Right ventricle myocardium inferior (tissue), 1 donor: ENCODE results near the gene CSTPP1. TPM values are rescaled to one million over a fixed set of nuclear protein-coding genes. Genes with fewer than 3 reads are reported as not detected.
A peak's percentile ranks its signal among the peaks of the same experiment; 100 is the strongest.

ENCODE experiments used
- ATAC-seq: fragments of 200-7000 bp; cut with Tn5 transposase; one replicate; pipeline ENCODE4 v1.9.1; 2020; ENCODE audit warnings: mild to moderate bottlenecking, moderate library complexity
- DNase-seq: peaks from one replicate; pipeline ENCODE4 v3.0.0; 2021; ENCODE audit errors: missing footprints
- intact Hi-C: fragments of 100-400 bp; cut with DNase I; formaldehyde crosslinking; loops from one replicate; pipeline ENCODE4 v1.11.0; 2022
- total RNA-seq: library from RNA; stranded (reverse); fragmentation: NEBNext Ultra II Directional; extraction: Animal tissue kit (Norgen Biotek cat#: 25700); gene quantifications from one replicate; pipeline ENCODE4 v1.2.1, GENCODE V29; 2021
- donor health status: DM: no; HTN: yes; CAD: no; lungs with severe emphysema.

The CSTPP1 gene
- total RNA-seq, 1 donor from 2014 or later, result 11.0 TPM

DNA sequence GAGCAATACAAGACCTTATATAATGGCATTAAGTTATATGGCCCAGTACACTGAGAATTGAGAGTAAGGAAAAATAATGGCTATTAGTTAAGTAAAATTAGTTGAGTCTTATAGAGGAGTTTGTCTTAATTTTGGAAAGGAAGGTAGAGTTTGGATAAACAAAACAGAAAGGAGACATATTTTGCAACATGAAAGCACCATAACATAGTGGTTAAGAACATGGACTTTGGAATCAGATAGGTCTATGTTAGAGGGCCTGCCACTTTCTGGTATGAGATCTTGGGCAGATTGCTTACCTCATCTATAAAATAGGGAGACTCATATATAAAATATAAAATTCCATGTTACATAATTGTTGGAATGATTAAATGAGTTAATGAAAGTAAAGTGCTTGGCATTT, 68.9 kb downstream of the CSTPP1 start:
- DNase-seq (no peak), ATAC-seq (no peak)
- intact Hi-C loops, result loop anchor here (2.0 kb wide), 1 partner anchor 89 kb away; no protein-coding TSS in a partner anchor

DNA sequence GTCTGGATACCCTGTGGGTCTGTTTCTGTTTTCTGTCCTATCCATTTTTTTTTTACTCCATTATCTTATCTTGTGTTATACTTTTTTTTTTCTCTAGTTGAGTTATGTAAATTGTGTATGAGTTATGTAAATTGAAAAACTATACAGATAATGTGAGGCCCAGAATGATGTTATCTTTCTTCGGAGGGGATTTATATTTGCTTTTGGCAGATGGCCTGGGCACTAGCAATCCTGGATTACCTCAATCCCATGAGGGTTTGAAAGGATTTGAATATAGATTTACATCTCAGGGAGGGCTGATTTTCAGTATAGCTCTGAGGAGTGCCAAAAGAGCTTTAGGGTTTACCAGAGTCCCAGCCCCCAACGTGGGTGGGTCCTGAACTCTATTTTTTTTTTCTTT, 71.0 kb downstream of the CSTPP1 start:
- intact Hi-C loops, result no loop called here
- DNase-seq, result no peak
- ATAC-seq, result no peak

- intact Hi-C loops, result no loop called here
- DNase-seq (no peak), ATAC-seq (no peak)
Observed at GRCh38 chr11:47010179-47010578, 73.6 kb downstream of the CSTPP1 start.

DNA sequence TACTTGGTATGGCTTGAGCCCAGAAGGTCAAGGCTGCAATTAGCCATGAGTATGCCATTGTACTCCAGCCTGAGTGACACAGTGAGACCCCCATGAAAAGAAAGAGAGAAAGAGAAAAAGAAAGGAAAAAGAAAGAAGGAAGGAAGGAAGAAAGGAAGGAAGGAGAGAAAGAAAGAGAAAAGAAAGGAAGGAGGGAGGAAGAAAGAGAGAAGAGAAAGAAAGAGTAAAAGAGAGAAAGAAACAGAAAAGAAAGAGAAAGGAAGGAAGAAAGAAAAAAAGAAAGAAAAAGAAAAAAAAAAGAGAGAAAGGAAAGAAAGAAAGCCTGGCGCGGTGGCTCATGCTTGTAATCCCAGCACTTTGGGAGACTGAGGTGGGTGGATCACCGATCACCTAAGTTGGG, 77.5 kb downstream of the CSTPP1 start:
- intact Hi-C loops, result no loop called here
- ATAC-seq, result no peak
- no peak for DNase-seq

GRCh38 chr11:47018637-47019036, 82.1 kb downstream of the CSTPP1 start:
- no peak for ATAC-seq
- no peak for DNase-seq
- intact Hi-C loops, result no loop called here

DNA sequence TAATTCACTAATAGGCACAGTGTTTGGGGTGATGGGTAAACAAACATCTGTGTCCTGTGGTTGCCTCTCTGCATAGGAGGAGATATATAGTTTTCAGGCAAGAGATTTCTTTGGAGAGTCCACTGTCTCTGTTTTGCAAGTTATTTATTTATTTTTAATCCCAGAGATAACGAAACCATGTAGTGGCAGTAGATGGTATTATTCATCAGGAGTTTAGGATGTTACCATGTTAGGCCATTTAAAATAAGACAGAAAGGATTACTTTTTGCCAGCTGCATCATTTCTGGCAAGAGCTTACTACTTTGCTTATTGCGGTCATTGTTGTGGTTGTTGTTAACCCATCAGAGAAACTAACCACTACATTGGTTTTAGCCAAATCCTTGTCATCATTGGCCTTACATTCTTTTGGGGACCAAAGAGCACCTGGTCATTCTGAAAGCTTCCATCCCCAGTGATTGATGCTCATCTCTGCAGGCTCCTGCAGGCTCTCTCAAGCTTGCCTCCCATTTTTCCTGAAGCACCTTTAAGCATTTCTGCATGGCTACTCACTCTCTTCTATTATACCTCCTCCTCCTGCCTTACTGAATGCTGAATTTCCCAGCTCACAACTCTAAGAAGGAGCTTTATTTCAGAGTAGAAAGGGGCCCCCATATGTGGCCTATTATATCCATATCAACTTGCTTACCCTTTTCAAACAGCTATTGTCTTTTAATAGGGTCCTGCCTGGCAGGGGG, 84.4 kb downstream of the CSTPP1 start:
- intact Hi-C loops, result no loop called here
- DNase-seq, result no peak
- ATAC-seq, result no peak

GRCh38 chr11:47021527-47021818, 84.9 kb downstream of the CSTPP1 start:
- DNase-seq, result no peak
- intact Hi-C loops, result no loop called here
- no peak for ATAC-seq

DNA sequence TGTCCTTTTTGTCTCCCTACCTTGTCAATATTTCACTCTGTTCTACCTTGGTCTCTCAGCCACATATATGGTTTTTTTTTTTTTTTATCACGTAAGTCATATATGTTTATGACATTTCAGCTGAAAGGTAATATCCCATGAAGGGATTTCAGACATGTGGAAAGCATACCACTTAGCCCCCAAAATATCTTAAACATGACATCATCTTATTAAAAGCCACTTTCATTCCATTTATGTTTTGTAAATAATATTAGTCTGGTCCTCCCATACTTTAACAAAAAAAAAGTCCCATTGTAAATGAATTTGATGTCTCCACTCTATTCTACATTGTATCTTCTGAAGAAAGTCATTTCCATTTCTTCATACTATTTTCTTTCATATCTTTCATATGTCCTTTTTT, 85.4 kb downstream of the CSTPP1 start:
- intact Hi-C loops, result no loop called here
- ATAC-seq (no peak), DNase-seq (no peak)

GRCh38 chr11:47028195-47029093, 91.9 kb downstream of the CSTPP1 start:
- intact Hi-C loops, result no loop called here
- DNase-seq (no peak), ATAC-seq (no peak)

DNA sequence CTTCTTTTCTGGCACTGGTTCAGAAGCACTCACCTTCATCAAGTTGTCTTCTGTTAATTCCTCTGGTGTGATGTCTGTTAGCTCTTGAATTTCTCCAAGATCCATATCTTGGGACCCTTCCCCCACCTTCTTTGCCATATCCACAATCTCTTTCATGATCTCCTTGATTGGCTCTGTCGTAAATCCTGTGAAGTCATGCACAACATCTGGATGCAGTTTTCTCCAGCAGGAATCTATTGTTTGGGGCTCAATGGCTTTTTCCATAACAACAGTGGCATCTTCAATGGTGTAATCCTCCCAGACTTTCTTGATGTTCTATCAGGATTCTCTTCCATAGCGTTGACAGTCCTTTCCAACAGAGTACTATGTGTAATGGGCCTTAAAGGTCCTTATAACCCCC, 96.9 kb downstream of the CSTPP1 start:
- DNase-seq, result no peak
- intact Hi-C loops, result no loop called here
- ATAC-seq, result no peak

DNA sequence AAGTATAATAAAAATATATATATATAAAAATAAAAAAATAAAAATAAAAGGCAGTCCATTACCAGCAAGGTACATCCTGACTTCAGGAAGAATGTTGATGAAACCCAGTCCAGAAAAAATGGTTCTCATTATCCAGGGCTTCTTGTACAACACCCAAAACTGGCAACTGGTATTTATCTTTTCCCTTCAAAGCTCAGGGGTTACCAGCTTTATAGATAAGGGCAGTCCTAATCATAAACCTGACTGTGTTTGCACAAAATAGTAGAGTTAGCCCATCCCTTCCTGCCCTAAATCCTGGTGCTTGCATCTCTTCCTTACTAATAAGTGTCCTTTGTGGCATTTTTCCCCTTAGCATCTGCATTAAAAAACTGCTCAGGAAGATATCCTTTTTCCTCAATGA, 97.5 kb downstream of the CSTPP1 start:
- no peak for DNase-seq
- intact Hi-C loops, result no loop called here
- ATAC-seq, result no peak

DNA sequence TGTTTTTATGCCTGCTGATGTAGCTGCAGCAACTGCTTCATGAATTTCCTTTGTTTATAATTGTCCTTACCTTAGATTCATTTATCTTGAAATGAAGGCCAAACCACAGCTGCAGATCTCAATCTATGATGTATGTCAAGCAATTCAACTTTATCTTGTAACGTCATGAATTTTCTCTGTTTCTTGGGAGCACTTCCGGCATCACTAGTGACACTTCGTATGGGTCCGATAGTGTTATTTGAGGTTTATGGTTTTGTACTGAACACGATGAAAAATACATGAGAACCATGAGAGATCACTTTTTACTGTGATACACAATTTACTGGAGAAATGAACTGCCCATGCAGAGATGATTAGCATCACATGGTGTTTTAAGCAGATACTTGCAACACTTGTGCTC, 98.5 kb downstream of the CSTPP1 start:
- no peak for ATAC-seq
- intact Hi-C loops, result no loop called here
- DNase-seq, result no peak

DNA sequence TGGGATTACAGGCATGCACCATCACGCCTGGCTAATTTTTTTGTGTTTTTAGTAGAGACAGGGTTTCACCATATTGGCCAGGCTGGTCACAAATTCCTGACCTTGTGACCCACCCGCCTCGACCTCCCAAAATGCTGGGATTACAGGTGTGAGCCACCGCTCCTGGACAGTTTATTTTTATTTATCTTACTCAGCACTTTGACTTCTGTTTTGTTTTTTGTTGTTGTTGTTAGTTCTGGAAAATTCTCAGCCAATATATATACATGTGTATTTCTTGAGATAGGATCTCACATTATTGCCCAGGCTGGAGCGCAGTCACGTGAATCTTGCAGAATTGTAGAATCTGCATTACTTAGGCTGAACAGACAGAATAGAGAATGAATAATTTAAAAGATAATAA, 107.6 kb downstream of the CSTPP1 start:
- ATAC-seq (no peak), DNase-seq (no peak)
- intact Hi-C loops, result no loop called here

GRCh38 chr11:47047972-47048371, 111.4 kb downstream of the CSTPP1 start:
- intact Hi-C loops, result no loop called here
- DNase-seq (no peak), ATAC-seq (no peak)

- intact Hi-C loops, result no loop called here
- no peak for DNase-seq
- no peak for ATAC-seq
Observed at GRCh38 chr11:47050284-47050683, 113.7 kb downstream of the CSTPP1 start.

GRCh38 chr11:47051217-47051616, 114.7 kb downstream of the CSTPP1 start:
- no peak for DNase-seq
- ATAC-seq, result peak; percentile 93
- intact Hi-C loops, result no loop called here

- no peak for DNase-seq
- intact Hi-C loops, result no loop called here
- no peak for ATAC-seq
Observed at GRCh38 chr11:47052165-47052564, 115.6 kb downstream of the CSTPP1 start.

GRCh38 chr11:47052576-47052975, 116.0 kb downstream of the CSTPP1 start:
- intact Hi-C loops, result no loop called here
- DNase-seq (no peak), ATAC-seq (no peak)

DNA sequence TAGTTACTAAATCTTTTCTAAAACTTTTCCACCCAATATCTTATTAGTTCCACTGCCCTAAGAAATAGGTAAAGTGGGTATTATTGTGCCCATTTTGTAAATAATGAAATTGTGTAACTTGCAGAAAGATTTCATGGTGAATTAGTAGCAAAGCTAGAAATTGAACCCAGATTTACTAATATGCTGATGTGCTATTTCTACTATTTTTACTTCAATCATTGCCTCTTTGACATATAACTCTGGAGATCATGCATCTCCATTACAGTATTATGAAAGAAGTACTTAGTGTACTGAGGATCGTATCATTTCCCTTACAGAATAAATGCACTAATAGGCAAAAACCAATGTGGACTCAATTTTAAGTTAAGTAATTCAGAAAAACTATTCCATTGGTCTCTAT, 119.0 kb downstream of the CSTPP1 start:
- ATAC-seq (no peak), DNase-seq (no peak)
- intact Hi-C loops, result no loop called here

DNA sequence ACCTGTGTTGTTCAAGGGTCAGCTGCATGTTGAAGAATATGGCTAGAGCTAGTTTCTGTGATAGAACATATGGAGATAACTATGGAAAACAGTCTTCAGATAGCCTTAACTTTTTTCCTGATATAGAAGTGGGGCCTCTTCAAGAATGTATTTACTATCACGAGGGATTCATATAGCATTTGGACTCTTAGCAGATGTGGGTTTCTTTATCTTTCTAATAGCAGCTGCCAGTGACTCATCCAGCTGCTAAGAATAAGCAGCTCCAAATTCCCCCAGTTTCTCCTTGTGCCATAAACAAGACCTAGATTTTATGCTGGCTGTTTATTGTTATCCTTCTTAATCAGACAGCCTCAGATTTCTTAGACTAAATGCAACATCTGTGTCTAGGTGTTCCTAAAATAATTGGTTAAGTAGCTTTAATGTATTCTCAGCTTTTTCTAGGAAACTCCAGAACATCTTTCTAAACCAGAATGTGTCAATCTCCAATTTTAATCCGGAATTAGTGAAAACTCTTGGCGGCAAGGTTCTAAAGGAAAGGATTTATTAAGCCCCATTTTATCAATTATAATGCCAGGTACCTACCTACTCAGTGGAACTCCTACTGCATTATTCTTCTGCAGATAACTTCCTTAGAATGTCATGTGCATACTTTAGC, 119.8 kb downstream of the CSTPP1 start:
- no peak for DNase-seq
- intact Hi-C loops, result no loop called here
- no peak for ATAC-seq
